HCEC 1CT (cell line): ENCODE data around the gene A4GALT.
A peak's percentile ranks its signal among the peaks of the same experiment; 100 is the strongest.
"Not testable (repeated sequence)": the region's sequence is repeated elsewhere in the genome, so short reads cannot be mapped to it uniquely, and the experiment has no call there.

Experiments used
- DNase-seq: peaks from one replicate; pipeline ENCODE4 v3.0.0-alpha.2; 2017

Gene A4GALT, protein sequence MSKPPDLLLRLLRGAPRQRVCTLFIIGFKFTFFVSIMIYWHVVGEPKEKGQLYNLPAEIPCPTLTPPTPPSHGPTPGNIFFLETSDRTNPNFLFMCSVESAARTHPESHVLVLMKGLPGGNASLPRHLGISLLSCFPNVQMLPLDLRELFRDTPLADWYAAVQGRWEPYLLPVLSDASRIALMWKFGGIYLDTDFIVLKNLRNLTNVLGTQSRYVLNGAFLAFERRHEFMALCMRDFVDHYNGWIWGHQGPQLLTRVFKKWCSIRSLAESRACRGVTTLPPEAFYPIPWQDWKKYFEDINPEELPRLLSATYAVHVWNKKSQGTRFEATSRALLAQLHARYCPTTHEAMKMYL

DNA sequence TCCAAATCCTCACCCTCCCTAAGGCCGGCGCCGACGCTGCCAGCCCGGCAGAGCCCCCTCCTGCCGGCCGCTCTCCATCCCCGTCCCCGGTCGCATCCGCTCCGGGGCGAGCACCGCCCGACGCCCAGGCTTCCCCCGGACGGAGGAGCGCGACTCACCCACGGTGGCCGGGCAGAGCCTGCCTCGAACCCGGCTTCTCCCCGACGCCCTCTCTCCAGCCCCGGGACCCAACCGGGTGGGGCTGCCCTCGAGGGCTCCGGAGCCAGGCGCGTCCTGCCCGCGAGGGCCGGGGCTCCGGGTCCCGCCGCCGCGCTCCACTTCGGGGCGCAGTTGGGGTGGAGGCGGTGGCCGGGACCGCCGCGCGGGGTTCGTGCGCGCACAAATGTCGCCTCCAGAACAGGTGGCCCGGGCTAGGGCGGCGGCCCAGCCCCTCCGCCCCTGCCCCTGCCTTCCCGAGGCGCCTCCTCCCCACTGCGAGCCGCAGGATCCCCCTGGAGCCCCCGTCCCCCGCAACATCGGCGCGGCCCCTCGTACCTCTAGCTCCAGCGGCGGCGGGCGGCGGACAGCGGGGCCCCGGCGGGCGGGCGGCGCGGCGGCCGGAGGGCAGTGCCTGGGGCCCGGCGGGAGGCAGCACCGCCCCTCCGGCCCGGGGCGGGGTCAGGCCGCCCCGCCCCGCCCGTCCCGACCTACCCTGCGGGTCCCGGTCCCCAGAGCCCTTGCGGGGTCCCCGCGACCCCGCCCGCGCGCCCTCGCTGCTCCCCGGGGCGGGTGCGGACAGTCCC lies at the start of gene A4GALT:
A4GALT (minus strand) TSS at position 608 of the 782 bp plus-strand sequence. CDS start 26,919 bp downstream, outside the sequence.
- DNase-seq = no peak

DNA sequence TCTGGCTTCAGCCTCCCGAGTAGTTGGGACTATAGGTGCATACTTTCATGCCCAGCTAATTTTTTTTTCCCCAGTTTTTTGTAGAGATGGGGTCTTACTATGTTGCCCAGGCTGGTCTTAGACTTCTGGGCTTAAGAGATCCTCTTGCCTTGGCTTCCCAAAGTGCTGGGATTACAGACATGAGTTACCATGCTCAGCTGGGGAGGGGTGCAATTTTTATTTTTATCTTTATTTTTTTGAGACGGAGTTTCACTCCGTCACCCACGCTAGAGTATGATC lies 49.7 kb upstream of the A4GALT start:
- no peak for DNase-seq

DNA sequence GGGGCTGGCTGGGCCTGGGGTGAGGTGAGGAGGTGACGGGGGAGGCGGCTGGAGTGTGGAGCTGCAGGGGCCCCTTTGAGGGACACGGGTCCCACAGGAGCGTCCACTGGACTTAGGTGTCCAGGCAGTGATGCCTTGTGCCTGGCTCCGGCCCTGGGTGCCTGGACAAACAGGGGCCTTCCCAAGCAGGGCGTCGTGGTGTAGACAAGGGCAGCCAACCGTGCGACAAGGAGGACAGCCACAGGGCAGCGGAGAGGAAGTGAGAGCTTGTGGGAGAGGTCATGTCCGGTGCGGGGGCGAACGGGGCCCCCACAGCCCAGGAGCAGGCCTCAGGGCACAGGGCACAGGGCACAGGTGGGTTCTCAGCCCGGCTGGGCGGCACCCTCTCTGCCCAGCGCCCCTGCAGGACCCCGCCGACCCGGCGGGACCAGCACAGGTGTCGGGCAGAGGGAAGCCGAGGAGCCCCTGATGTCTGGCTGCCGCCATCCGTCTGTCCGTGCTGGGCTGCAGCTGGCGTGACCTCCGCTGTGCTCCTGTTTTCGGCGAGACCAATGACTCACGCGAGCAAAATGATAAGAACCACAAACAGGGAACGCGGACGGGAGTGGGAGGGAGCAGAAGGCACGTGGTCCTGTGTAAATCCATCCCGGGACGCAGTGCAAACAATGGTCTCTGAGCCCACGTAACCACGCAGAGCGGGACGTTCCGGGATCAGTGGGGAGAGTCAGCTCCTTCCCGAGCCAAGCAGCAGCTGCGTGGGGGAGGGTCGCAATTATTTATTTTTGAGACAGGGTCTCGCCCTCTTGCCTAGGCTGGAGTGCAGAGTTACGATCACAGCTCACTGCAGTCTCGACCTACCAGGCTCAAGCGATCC lies 49.1 kb upstream of the A4GALT start:
- peak; percentile 81 for DNase-seq

DNA sequence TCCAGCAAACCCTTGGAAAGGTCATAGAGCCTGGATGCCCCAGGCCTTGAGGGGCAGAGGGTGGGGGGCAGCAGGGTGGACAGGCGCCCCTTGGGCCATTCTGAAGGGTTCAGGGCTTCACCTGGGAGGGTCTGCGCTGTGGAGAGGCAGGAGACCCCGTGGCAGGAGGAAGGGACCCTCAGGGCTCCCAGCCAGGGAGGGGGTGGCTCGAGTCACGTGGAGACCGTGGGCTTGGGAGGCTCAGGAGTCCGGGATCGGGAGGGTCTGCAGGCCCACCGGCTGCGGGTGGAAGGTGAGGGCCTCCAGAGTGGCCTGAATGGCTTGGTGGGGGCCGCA lies 48.5 kb upstream of the A4GALT start:
- no peak for DNase-seq

DNA sequence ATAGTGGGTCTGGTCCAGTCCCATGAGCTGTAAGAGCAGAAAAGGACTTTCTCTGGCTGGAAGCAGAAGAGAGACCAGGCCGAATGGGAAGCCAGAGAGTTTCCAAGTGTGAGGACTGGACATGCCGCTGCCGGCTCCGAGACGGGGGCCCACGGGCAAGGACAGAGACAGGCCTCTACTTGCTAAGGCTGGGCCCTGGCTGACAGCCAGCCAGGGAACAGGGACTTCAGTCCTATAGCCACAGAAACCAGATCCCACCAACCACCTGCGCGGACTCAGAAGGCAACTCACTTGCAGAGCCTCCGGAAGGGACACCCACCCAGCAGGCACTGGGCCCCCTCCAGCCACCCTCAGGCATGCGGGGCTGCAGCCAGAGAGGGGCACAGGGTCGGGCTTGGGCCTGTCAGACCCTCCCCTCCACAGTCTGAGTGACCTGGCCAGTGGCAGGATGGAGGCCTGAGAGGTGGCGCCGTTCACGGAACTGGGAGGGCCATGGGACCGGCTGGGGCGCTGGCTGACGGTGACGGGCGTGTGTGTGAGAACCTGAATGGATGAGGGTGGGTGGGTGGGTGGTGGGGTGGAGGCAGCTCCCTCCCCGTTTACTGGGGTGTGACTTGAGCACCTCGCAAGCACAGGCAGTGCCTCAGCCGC lies 47.8 kb upstream of the A4GALT start:
- no peak for DNase-seq

- no peak for DNase-seq
Observed at GRCh38 chr22:42766860-42767259, 46.2 kb upstream of the A4GALT start.

DNA sequence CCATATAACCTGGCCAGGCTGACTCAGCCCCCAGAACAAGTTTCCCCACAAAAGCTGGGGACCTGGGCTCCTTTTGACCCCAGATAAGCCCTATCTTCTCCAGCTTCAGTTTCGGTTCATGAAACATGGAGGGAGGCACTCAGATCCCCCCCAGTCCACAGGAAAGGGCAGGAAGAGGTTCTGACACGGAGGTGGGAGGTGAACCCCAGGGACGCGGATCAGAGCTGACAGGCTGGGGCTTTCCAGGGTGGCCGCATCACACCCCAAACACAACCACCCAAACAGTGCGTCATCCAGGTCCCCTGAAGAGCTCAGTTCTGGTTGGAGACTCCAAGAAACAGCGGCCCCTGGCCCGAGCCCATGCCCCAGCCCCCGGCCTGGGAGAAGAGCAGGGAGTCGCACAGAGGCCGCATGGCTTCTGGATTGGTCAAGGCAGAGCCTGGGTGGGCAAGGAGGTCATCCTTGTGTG lies 44.3 kb upstream of the A4GALT start:
- no peak for DNase-seq

DNA sequence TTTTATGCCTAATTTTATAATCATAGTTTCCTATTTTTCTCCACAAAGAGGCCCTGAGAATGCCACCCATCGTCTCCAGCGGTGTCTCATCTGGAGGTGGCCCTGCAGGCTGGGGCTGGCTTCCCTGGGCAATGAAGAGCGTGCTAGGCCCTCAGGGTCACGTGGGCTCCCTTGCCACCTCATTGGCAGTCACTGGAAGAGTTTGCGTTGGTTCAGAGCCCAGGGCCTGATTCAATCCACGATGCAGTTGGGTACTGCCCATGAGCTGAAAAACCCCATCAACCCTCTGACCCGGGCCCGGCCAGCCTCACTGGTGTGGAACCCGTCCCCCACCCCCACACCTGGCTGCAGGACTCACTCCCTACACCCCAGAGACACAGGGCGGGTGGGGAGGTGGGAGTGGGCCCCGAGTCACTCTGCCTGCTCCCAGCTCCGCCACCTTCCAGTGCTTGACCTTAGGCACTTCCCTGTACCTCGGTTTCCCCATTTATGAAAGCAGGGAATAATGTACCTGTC lies 43.4 kb upstream of the A4GALT start:
- DNase-seq = no peak

DNA sequence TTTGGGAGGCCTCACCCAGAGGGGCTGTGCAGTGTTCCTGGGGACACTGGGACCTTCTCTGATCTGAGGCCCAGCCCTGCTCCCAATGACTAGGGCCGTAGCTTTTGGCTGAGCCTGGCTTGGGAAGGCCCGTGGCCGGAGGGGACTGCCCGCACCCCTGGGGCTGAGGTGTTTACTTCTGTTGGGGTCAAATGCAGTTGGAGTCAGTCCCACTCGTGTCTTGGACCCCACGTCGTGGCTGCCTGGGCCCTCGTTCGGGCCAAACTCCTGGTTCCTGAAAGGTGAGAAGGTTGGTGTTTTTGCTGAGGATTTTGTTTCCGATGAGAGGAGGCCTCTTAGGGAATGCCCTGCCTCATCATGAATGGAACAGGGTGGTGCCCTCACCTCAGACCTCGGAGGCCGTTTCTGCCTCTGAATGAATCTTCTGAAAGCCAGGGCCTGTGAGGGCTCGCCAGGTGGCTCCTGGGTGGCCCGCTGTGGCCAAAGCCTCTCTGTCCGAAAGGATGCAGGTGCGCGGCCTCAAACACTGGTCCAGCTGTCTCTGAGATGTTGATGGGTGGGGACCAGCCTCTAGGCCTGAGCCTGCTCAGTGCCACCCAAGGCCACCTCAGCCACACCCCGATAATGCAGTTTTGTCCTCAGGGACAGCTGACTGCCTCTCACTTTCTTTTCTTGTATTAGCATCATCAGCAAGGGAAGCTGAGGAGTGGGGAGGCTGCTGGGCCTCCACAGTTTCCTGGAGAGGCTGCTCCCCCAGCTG lies 40.3 kb upstream of the A4GALT start:
- no peak for DNase-seq

- peak; percentile 45 for DNase-seq
Observed at GRCh38 chr22:42758931-42759629, 38.4 kb upstream of the A4GALT start.

DNA sequence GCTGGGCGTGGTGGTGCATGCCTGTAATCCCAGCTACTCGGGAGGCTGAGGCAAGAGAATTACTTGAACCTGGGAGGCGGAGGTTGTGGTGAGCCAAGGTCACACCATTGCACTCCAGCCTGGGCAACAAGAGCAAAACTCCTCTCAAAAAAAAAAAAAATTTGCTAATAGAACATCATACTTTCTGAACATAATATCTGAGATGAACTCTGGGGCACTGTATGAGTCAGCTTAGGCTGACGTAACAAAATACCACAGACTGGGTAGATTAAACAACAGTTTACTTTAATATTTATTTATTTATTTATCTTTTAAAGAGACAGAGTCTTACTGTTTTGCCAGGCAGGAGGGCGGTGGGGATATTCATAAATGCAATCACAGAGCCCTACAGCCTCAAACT lies 34.9 kb upstream of the A4GALT start:
- peak; percentile 91 for DNase-seq

DNA sequence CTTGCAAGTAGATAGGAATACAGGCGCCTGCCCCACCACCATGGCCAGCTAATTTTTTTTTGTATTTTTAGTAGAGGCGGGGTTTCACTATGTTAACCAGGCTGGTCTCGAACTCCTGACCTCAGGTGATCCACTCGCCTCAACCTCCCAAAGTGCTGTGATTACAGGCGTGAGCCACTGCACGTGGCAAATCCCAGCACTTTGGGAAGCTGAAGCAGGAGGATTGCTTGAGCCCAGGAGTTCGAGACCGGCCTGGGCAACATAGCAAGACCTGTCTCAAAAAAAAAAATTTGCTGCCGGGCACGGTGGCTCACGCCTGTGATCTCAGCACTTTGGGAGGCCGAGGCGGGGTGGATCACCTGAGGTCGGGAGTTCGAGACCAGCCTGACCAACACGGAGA lies 34.5 kb upstream of the A4GALT start:
- not testable (repeated sequence) for DNase-seq

GRCh38 chr22:42754658-42755057 lies 34.0 kb upstream of the A4GALT start:
- peak; percentile 45 for DNase-seq

DNA sequence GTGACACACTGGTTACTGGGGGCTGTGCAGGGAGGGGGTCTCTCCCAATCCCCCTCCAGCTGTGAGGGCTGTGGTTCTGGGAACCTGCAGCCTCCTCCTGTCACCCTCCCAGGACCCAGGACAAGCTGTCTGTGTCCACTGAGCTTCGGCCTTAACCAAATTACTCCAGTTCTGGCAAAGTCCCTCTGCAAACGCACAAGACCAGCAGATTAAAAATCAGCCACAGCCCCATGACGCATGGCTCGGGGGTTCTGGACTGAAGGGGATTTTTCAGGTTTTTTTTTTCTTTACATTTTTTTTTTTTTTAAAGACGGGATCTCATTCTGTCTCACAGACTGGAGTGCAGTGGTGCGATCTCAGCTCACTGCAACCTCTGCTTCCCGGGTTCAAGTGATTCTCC lies 32.2 kb upstream of the A4GALT start:
- no peak for DNase-seq

- DNase-seq = no peak
Observed at GRCh38 chr22:42752230-42752746, 31.6 kb upstream of the A4GALT start.

DNA sequence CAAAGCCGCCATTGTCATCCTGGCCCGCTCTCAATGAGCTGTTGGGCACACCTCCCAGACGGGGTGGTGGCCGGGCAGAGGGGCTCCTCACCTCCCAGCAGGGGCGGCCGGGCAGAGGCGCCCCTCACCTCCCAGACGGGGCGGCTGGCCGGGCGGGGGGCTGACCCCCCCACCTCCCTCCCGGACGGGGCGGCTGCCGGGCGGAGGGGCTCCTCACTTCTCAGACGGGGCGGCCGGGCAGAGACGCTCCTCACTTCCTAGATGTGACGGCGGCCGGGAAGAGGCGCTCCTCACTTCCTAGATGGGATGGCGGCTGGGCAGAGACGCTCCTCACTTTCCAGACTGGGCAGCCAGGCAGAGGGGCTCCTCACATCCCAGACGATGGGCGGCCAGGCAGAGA lies 29.8 kb upstream of the A4GALT start:
- not testable (repeated sequence) for DNase-seq

DNA sequence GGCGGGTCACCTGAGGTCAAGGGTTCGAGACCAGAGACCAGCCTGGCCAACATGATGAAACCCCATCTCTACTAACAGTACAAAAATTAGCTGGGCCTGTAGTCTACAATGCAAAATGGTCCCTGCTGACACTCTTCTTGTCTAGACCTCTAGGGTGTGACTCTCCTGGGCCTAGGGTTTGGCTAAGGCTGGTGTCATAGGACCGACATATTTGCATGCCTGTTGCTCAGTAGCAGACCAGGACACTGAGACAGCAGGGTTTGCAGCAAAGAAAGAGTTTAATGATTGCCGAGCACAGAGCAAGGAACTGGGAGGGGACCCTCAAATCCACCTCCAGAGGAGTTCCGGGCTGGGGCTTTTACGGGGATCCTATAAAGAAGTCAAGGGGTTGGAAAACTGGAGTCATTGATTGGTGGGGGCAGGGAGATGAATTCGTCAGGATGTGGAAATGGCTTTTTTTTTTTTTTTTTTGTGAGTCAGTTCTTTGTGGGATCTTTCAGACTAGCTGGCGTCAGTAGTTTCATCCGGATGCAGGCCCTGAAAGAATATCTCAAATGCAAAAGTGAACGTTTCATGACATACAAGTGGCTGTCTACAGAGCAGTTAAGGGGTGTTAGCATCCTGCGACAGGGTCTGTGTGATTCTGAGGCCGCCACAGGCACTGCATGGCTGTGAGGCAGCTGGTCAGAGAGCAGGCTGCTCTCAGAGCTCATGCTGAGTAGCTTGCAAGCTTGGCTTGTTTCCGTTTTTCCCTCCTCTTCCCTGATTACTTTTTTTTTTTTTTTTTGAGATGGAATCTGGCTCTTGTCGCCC lies 27.2 kb upstream of the A4GALT start:
- peak; percentile 73 for DNase-seq

DNA sequence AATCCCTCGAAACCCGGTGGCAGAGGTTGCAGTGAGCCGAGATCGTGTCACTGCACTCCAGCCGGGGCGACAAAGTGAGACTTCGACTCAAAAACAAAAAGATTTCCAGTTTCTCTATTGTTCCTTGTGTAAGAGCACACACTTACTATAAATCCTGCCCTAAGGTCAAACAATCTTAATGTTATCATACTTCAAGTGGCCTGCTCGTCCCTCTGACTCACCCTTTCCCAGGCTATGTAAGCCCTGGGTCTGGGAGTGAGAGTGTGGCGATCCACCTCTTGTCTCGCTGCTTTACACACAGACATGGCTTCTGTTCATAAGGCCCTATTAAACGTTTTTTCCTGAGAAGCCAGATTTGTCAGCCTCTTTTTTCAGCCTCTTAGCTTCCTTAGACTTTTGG lies 24.4 kb upstream of the A4GALT start:
- DNase-seq = peak; percentile 32

- peak; percentile 58 for DNase-seq
Observed at GRCh38 chr22:42743501-42743991, 22.9 kb upstream of the A4GALT start.

- DNase-seq = no peak
Observed at GRCh38 chr22:42742940-42743339, 22.3 kb upstream of the A4GALT start.
